Stimulated activated CD4-positive, alpha-beta T cell treated with anti-CD3 and anti-CD28 coated beads, TNF-alpha, amount 100 ng/mL, for 4 hours (primary cell): ENCODE data around the gene FAM161B.
"Not testable (repeated sequence)": the region's sequence is repeated elsewhere in the genome, so short reads cannot be mapped to it uniquely, and the experiment has no call there.

Experiments used
- DNase-seq, 3 experiments: peaks; one replicate each; pipeline ENCODE4 v3.0.0-alpha.2; 2020; ENCODE audit warnings: low read depth in 3 of 3

The FAM161B gene

GRCh38 chr14:73943083-73943482, 6.8 kb downstream of the FAM161B start:
- DNase-seq, result no peak

GRCh38 chr14:73942180-73942579, 7.7 kb downstream of the FAM161B start:
- DNase-seq, result no peak

- no peak for DNase-seq
These were observed 12.9 kb downstream of the FAM161B start for GRCh38 chr14:73937012-73937411.

- no peak for DNase-seq
These were observed 13.3 kb downstream of the FAM161B start for GRCh38 chr14:73936548-73936947.

- no peak for DNase-seq
These were observed 14.2 kb downstream of the FAM161B start for GRCh38 chr14:73935666-73936065.

GRCh38 chr14:73924337-73924736, 25.6 kb downstream of the FAM161B start:
- no peak for DNase-seq

GRCh38 chr14:73919457-73919856, 30.4 kb downstream of the FAM161B start:
- DNase-seq, result not testable (repeated sequence)

GRCh38 chr14:73916324-73916723, 33.6 kb downstream of the FAM161B start:
- no peak for DNase-seq

- DNase-seq, result no peak
These were observed 36.6 kb downstream of the FAM161B start for GRCh38 chr14:73913256-73913655.

- no peak for DNase-seq
These were observed 40.2 kb downstream of the FAM161B start for GRCh38 chr14:73909681-73910080.

- no peak for DNase-seq
These were observed 46.9 kb downstream of the FAM161B start for GRCh38 chr14:73903028-73903427.

GRCh38 chr14:73896521-73896920, 53.4 kb downstream of the FAM161B start:
- no peak for DNase-seq

- DNase-seq, result no peak
These were observed 54.0 kb downstream of the FAM161B start for GRCh38 chr14:73895939-73896338.

- not testable (repeated sequence) for DNase-seq
These were observed 55.7 kb downstream of the FAM161B start for GRCh38 chr14:73894180-73894687.

GRCh38 chr14:73889376-73889775, 60.5 kb downstream of the FAM161B start:
- DNase-seq, result no peak

- DNase-seq, result no peak
These were observed 60.9 kb downstream of the FAM161B start for GRCh38 chr14:73888971-73889370.

GRCh38 chr14:73888460-73888725, 61.5 kb downstream of the FAM161B start:
- no peak for DNase-seq

GRCh38 chr14:73887694-73888459, 62.0 kb downstream of the FAM161B start:
- DNase-seq, result no peak

GRCh38 chr14:73887318-73887616, 62.6 kb downstream of the FAM161B start:
- no peak for DNase-seq

- peak; percentile 82 to 87 (median 86) for DNase-seq
These were observed 63.2 kb downstream of the FAM161B start, which contains the start of gene ZNF410 for GRCh38 chr14:73886449-73887317. TSS of gene ZNF410 (plus strand) at chr14:73886859. CDS start at chr14:73892176, 5,317 bp downstream.

GRCh38 chr14:73884438-73885190, 65.3 kb downstream of the FAM161B start:
- DNase-seq, result no peak
